Measurements from ENCODE around the gene LUC7L. TPM values are rescaled to one million over a fixed set of nuclear protein-coding genes. Genes with fewer than 3 reads are reported as not detected.
"Not testable (repeated sequence)": the region's sequence is repeated elsewhere in the genome, so short reads cannot be mapped to it uniquely, and the experiment has no call there.

Gene LUC7L
- total RNA-seq, 1 experiment from 2014 or later: 137 TPM

DNA sequence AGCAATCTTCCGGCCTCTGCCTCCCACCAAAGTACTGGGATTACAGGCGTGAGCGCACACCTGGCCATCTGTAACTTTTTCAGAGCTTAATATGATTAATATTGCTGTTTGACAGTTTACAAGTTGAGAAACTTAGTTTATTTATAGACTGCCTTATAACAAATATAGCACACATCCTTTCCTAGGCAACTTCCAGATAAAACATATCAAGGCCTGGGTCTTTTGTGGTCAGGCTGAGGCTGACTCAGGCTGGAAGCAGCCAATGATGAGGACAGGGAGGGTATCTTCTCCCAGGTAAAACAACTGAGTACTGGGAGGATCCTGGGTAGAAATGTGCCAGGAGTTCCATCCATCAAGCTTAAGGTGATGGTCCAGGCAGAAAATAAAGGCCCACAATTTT is 16.2 kb downstream of the LUC7L start:
- H4K91ac ChIP-seq (ENCODE audit: insufficient read length, low read depth, low read length): no peak overlapping the region
- no peaks in the 10 kb centered on the region for H3K9me3 ChIP-seq (ENCODE audit: control insufficient read depth, low read depth, low read length)
- no peak overlapping the region for H3K23ac ChIP-seq (ENCODE audit: insufficient read length, low read depth, low read length)
- H2BK120ac ChIP-seq (ENCODE audit: low read depth, low read length, poor library complexity, severe bottlenecking): no peak overlapping the region
- H3K23me2 ChIP-seq (ENCODE audit: insufficient read length, low read depth, low read length, poor library complexity, severe bottlenecking): no peaks in the 10 kb centered on the region
- H3K4me1 Mint-ChIP-seq: no peaks in the 10 kb centered on the region
- H4K20me1 ChIP-seq (ENCODE audit: control insufficient read depth, insufficient read depth, insufficient read length): peaks cover 3% of the 10 kb centered on the region
- no peak overlapping the region for H3K4me2 ChIP-seq (ENCODE audit: insufficient read depth, insufficient read length, low read length)
- no peak overlapping the region for H2AK5ac ChIP-seq (ENCODE audit: insufficient read length, low read length)
- no peak overlapping the region for H2BK15ac ChIP-seq (ENCODE audit: low read depth, low read length)
- H3K4ac ChIP-seq (ENCODE audit: low read depth, low read length): no peak overlapping the region
- no peaks in the 10 kb centered on the region for H3K27me3 Mint-ChIP-seq (ENCODE audit: low read depth)
- no peak overlapping the region for H3K27ac ChIP-seq (ENCODE audit: insufficient read length, low read depth, low read length)
- no peak overlapping the region for H3K18ac ChIP-seq (ENCODE audit: insufficient read length, low read depth, low read length)
- H3K4me1 ChIP-seq (ENCODE audit: insufficient read depth, low read length): no peaks in the 10 kb centered on the region
- H3K79me2 ChIP-seq (ENCODE audit: insufficient read depth, low read length): peaks cover 2% of the 10 kb centered on the region; the same call in 1 of the 2 replicates
- no peak overlapping the region for H3K4me3 Mint-ChIP-seq
- no peak overlapping the region for H3K14ac ChIP-seq (ENCODE audit: insufficient read depth, low read length)
- no peak overlapping the region for H4K8ac ChIP-seq (replicated peaks; ENCODE audit: insufficient read length, low read depth, low read length)
- peaks cover 42 to 94% (median 79%) of the 10 kb centered on the region in 3 experiments; a peak in 6 of 7 replicates for H3K36me3 Mint-ChIP-seq (ENCODE audit: insufficient read depth in 1 of 3, low read depth in 3 of 3)
- TF ChIP-seq CTCF (conservative IDR thresholded peaks at IDR 0.05): no peak
- H2AFZ ChIP-seq (ENCODE audit: low read length): no peak overlapping the region
- no CpG with 5 or more reads among the region's 3 CpGs for WGBS (ENCODE audit: extremely low coverage, insufficient read length, low lambda C conversion rate)
- H3K79me1 ChIP-seq (ENCODE audit: insufficient read depth, low read depth, low read length, poor library complexity, severe bottlenecking): peaks cover 8% of the 10 kb centered on the region
- no peak for DNase-seq
- no peak overlapping the region for H4K5ac ChIP-seq (ENCODE audit: insufficient read length, low read depth, low read length)
- H3K56ac ChIP-seq (ENCODE audit: insufficient read length, low read depth, low read length): no peak overlapping the region
- no peak overlapping the region for H2BK5ac ChIP-seq (ENCODE audit: insufficient read length, low read length)
- H3T11ph ChIP-seq (ENCODE audit: low read length): no peak overlapping the region
- no peaks in the 10 kb centered on the region for H3K9me3 Mint-ChIP-seq
- 0 out of 7 replicates have a peak overlapping the region, but pooled peaks of 2 of the 3 experiments have one; percentile 40 to 56 for H3K27ac Mint-ChIP-seq
- H2BK20ac ChIP-seq (ENCODE audit: low read depth, low read length, poor library complexity, severe bottlenecking): no peak overlapping the region
- H2BK12ac ChIP-seq (ENCODE audit: insufficient read length, low read depth, low read length): no peak overlapping the region
- no peaks in the 10 kb centered on the region for H3K27me3 ChIP-seq (ENCODE audit: insufficient read depth, low read length)
- H3K9ac ChIP-seq (ENCODE audit: extremely low read depth, insufficient read length, low read length): no peak overlapping the region

DNA sequence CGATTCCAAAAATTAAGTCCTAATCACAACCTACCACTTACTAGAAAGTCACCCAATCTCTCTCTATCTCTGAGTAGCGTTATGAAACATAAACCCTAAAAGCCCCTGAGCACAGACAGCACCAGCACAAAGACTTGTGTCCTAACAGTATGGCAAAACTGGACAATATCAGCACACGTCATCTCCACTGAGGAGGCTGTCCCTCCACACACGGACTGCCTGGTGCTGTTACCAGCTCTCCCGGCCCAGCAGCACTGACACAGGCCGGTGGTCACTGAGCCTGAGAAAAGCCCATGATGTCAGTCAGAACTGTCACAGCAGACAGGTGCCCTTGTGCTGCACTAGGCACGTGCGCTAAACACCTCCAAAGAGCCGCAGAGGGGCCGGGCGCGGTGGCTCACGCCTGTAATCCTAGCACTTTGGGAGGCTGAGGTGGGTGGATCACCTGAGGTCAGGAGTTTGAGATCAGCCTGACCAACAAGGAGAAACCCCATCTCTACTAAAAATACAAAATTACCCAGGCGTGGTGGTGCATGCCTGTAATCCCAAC is 17.5 kb downstream of the LUC7L start:
- H3K36me3 Mint-ChIP-seq (ENCODE audit: insufficient read depth in 1 of 3, low read depth in 3 of 3): peaks cover 46 to 97% (median 81%) of the 10 kb centered on the region in 3 experiments; a peak in 6 of 7 replicates
- peak overlapping the region in 1 of 3 experiments; percentile 18; a peak in 2 of 7 replicates for H3K27ac Mint-ChIP-seq
- not testable (repeated sequence) for H3K27me3 Mint-ChIP-seq (ENCODE audit: low read depth)

More for the DNA sequence above, 17.5 kb downstream of the LUC7L start:
- H3K4me3 Mint-ChIP-seq; H3K56ac ChIP-seq (ENCODE audit: insufficient read length, low read depth, low read length); H2BK15ac ChIP-seq (ENCODE audit: low read depth, low read length); H3K4me2 ChIP-seq (ENCODE audit: insufficient read depth, insufficient read length, low read length); DNase-seq; H3K18ac ChIP-seq (ENCODE audit: insufficient read length, low read depth, low read length); H3K4me1 ChIP-seq (ENCODE audit: insufficient read depth, low read length); H3K4me1 Mint-ChIP-seq; H4K8ac ChIP-seq (replicated peaks; ENCODE audit: insufficient read length, low read depth, low read length); H3K9ac ChIP-seq (ENCODE audit: extremely low read depth, insufficient read length, low read length); H2BK120ac ChIP-seq (ENCODE audit: low read depth, low read length, poor library complexity, severe bottlenecking); H3K9me3 Mint-ChIP-seq; H2BK5ac ChIP-seq (ENCODE audit: insufficient read length, low read length); H3K14ac ChIP-seq (ENCODE audit: insufficient read depth, low read length); H3T11ph ChIP-seq (ENCODE audit: low read length); H3K79me1 ChIP-seq (ENCODE audit: insufficient read depth, low read depth, low read length, poor library complexity, severe bottlenecking); H3K27ac ChIP-seq (ENCODE audit: insufficient read length, low read depth, low read length); H3K23me2 ChIP-seq (ENCODE audit: insufficient read length, low read depth, low read length, poor library complexity, severe bottlenecking); H2BK20ac ChIP-seq (ENCODE audit: low read depth, low read length, poor library complexity, severe bottlenecking); H3K4ac ChIP-seq (ENCODE audit: low read depth, low read length); H3K79me2 ChIP-seq (ENCODE audit: insufficient read depth, low read length); H4K20me1 ChIP-seq (ENCODE audit: control insufficient read depth, insufficient read depth, insufficient read length); H2BK12ac ChIP-seq (ENCODE audit: insufficient read length, low read depth, low read length); H4K5ac ChIP-seq (ENCODE audit: insufficient read length, low read depth, low read length); H2AFZ ChIP-seq (ENCODE audit: low read length); H4K91ac ChIP-seq (ENCODE audit: insufficient read length, low read depth, low read length); H2AK5ac ChIP-seq (ENCODE audit: insufficient read length, low read length); H3K27me3 ChIP-seq (ENCODE audit: insufficient read depth, low read length); H3K23ac ChIP-seq (ENCODE audit: insufficient read length, low read depth, low read length); H3K9me3 ChIP-seq (ENCODE audit: control insufficient read depth, low read depth, low read length): not testable (repeated sequence)
- WGBS (ENCODE audit: extremely low coverage, insufficient read length, low lambda C conversion rate): no CpG with 5 or more reads among the region's 14 CpGs
